DOHH2 (cell line): ENCODE results near the gene RNF212.

Source experiments
- H3F3A ChIP-seq: fragments of 200-600 bp; sonication (generic), shearing (Covaris generic); 2 replicates; pipeline ENCODE4 v1.6.0; 2016; ENCODE audit warnings: antibody characterized with exemption, mild to moderate bottlenecking; ENCODE audit not compliant: control insufficient read depth, insufficient read depth
- H3K27ac ChIP-seq: fragments of 200-600 bp; sonication (generic); 2 replicates; pipeline ENCODE4 v1.5.1; 2014; ENCODE audit warnings: low read depth, mild to moderate bottlenecking, low read length, moderate library complexity
- H3K27me3 ChIP-seq: fragments of 200-600 bp; sonication (generic); 2 replicates; pipeline ENCODE4 v1.6.1; 2014; ENCODE audit warnings: mild to moderate bottlenecking, low read length, mixed read lengths; ENCODE audit not compliant: control insufficient read depth
- H3K36me3 ChIP-seq: fragments of 200-600 bp; sonication (generic); 2 replicates; pipeline ENCODE4 v1.6.1; 2014; ENCODE audit warnings: mild to moderate bottlenecking, low read length, moderate library complexity, mixed read lengths; ENCODE audit not compliant: control insufficient read depth
- H3K4me1 ChIP-seq: fragments of 200-600 bp; sonication (generic); 2 replicates; pipeline ENCODE4 v1.6.1; 2014; ENCODE audit warnings: mild to moderate bottlenecking, low read length, mixed read lengths; ENCODE audit not compliant: control insufficient read depth
- H3K4me2 ChIP-seq: fragments of 200-600 bp; sonication (generic); 2 replicates; pipeline ENCODE4 v1.6.0; 2014; ENCODE audit warnings: mild to moderate bottlenecking, low read length, moderate library complexity
- H3K4me3 ChIP-seq: fragments of 200-600 bp; sonication (generic); 2 replicates; pipeline ENCODE4 v1.5.1; 2014; ENCODE audit warnings: mild to moderate bottlenecking, low read length, mixed read lengths
- H3K79me2 ChIP-seq: fragments of 200-600 bp; sonication (generic); 2 replicates; pipeline ENCODE4 v1.6.1; 2014; ENCODE audit warnings: mild to moderate bottlenecking, low read length, mixed read lengths; ENCODE audit not compliant: control insufficient read depth
- H3K9me2 ChIP-seq: fragments of 200-600 bp; sonication (generic); replicated peaks from 2 replicates; pipeline ENCODE4 v1.6.1; 2014; ENCODE audit warnings: mild to moderate bottlenecking, low read length, mixed read lengths; ENCODE audit not compliant: control insufficient read depth
- H3K9me3 ChIP-seq: fragments of 200-600 bp; sonication (generic); 2 replicates; pipeline ENCODE4 v1.6.1; 2014; ENCODE audit warnings: antibody characterized with exemption, low read length, mixed read lengths; ENCODE audit not compliant: control insufficient read depth, insufficient read depth
- H4K20me1 ChIP-seq: fragments of 200-600 bp; sonication (generic); 2 replicates; pipeline ENCODE4 v1.6.0; 2014; ENCODE audit warnings: low read depth, mild to moderate bottlenecking, antibody characterized with exemption, low read length, moderate library complexity; ENCODE audit not compliant: control insufficient read depth, insufficient read depth
- EZH2phosphoT487 ChIP-seq: fragments of 200-600 bp; sonication (generic); IDR thresholded peaks from 2 replicates; pipeline ENCODE4 v1.6.1; 2017; ENCODE audit warnings: borderline replicate concordance, mild to moderate bottlenecking, antibody characterized with exemption, low read length, moderate library complexity, mixed read lengths
- TF ChIP-seq, protein P1 (sequence below): fragments of 200-600 bp; sonication (generic); IDR thresholded peaks from one replicate; pipeline ENCODE4 v1.5.1; 2014; ENCODE audit warnings: antibody characterized with exemption, mild to moderate bottlenecking, low read depth, low read length; ENCODE audit not compliant: poor library complexity, severe bottlenecking

The RNF212 gene

GRCh38 chr4:1109333-1109732 lies 4.0 kb downstream of the RNF212 start:
- Histone ChIP-seq H3K27ac (no peak overlapping the region), H3K4me1 (no peaks in the 10 kb centered on the region), H3K79me2 (no peaks in the 10 kb centered on the region), H3K9me2 (no peaks in the 10 kb centered on the region), H3K36me3 (no peaks in the 10 kb centered on the region), H3F3A (no peaks in the 10 kb centered on the region), H3K4me2 (no peak overlapping the region), H4K20me1 (no peaks in the 10 kb centered on the region), H3K27me3 (peaks cover 6% of the 10 kb centered on the region), H3K4me3 (no peak overlapping the region), H3K9me3 (no peaks in the 10 kb centered on the region)
- TF ChIP-seq EZH2phosphoT487, result no peak
- TF ChIP-seq, protein P1, sequence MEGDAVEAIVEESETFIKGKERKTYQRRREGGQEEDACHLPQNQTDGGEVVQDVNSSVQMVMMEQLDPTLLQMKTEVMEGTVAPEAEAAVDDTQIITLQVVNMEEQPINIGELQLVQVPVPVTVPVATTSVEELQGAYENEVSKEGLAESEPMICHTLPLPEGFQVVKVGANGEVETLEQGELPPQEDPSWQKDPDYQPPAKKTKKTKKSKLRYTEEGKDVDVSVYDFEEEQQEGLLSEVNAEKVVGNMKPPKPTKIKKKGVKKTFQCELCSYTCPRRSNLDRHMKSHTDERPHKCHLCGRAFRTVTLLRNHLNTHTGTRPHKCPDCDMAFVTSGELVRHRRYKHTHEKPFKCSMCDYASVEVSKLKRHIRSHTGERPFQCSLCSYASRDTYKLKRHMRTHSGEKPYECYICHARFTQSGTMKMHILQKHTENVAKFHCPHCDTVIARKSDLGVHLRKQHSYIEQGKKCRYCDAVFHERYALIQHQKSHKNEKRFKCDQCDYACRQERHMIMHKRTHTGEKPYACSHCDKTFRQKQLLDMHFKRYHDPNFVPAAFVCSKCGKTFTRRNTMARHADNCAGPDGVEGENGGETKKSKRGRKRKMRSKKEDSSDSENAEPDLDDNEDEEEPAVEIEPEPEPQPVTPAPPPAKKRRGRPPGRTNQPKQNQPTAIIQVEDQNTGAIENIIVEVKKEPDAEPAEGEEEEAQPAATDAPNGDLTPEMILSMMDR, result no peak

- Histone ChIP-seq H3K79me2 (no peaks in the 10 kb centered on the region), H3K4me1 (no peaks in the 10 kb centered on the region), H3K4me3 (no peak overlapping the region), H3K36me3 (no peaks in the 10 kb centered on the region), H3K27ac (no peak overlapping the region), H4K20me1 (no peaks in the 10 kb centered on the region), H3K9me3 (no peaks in the 10 kb centered on the region), H3K9me2 (no peaks in the 10 kb centered on the region), H3F3A (no peaks in the 10 kb centered on the region), H3K27me3 (peaks cover 6% of the 10 kb centered on the region), H3K4me2 (no peak overlapping the region)
- TF ChIP-seq, protein P1, result no peak
- no peak for TF ChIP-seq EZH2phosphoT487
Observed at GRCh38 chr4:1105662-1106061, 7.7 kb downstream of the RNF212 start.

DNA sequence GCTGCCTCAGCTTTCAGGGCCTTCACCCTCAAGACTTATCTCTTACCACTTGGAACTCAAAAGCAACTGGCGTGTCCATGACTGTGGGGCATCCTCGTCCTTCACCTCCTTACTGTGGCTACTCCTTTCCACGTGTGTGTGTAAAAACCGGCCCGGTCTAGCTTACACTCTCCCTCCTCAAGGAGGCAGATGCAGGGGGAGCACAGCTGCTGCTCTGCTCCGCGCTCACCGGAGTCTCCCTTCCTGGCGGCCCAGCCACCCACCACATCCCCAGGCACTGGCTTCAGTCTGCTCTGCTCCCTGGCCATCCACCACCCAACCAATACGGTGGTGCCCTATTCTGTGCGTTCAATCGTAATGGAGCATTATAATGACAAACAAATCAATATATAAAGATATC lies 8.3 kb downstream of the RNF212 start:
- TF ChIP-seq, protein P1, result no peak
- TF ChIP-seq EZH2phosphoT487, result no peak
- Histone ChIP-seq H3K9me2 (no peaks in the 10 kb centered on the region), H4K20me1 (no peaks in the 10 kb centered on the region), H3K27ac (no peak overlapping the region), H3K27me3 (peaks cover 4% of the 10 kb centered on the region; the same call in 1 of the 2 replicates), H3K4me1 (no peaks in the 10 kb centered on the region), H3K36me3 (no peaks in the 10 kb centered on the region), H3K79me2 (no peaks in the 10 kb centered on the region), H3K4me3 (no peak overlapping the region), H3F3A (no peaks in the 10 kb centered on the region), H3K9me3 (no peaks in the 10 kb centered on the region), H3K4me2 (no peak overlapping the region)

GRCh38 chr4:1104647-1105046 lies 8.7 kb downstream of the RNF212 start:
- Histone ChIP-seq H3K4me2 (no peak overlapping the region), H3K4me1 (no peaks in the 10 kb centered on the region), H3K9me3 (no peaks in the 10 kb centered on the region), H3K4me3 (no peak overlapping the region), H3K9me2 (no peaks in the 10 kb centered on the region), H3K27ac (no peak overlapping the region), H3F3A (no peaks in the 10 kb centered on the region), H3K27me3 (peaks cover under 1% of the 10 kb centered on the region; the same call in 1 of the 2 replicates), H3K79me2 (no peaks in the 10 kb centered on the region), H4K20me1 (no peaks in the 10 kb centered on the region), H3K36me3 (no peaks in the 10 kb centered on the region)
- TF ChIP-seq EZH2phosphoT487, result no peak
- TF ChIP-seq, protein P1, result no peak
